Loucy (cell line): ENCODE results near the gene VPS4B.
"Not testable (repeated sequence)": the region's sequence is repeated elsewhere in the genome, so short reads cannot be mapped to it uniquely, and the experiment has no call there.

Source experiments
- H2AFZ ChIP-seq: fragments of 200-600 bp; sonication (generic); 2 replicates; pipeline ENCODE4 v1.6.0; 2016; ENCODE audit warnings: antibody characterized with exemption, mild to moderate bottlenecking, low read length, moderate library complexity
- H3F3A ChIP-seq: fragments of 200-600 bp; 2 replicates; pipeline ENCODE4 v1.6.0; 2016; ENCODE audit warnings: antibody characterized with exemption, low read depth, mild to moderate bottlenecking
- H3K27me3 ChIP-seq: fragments of 200-600 bp; sonication (generic); 2 replicates; pipeline ENCODE4 v1.6.1; 2014; ENCODE audit warnings: low read length, mild to moderate bottlenecking; ENCODE audit not compliant: insufficient read depth, poor library complexity, severe bottlenecking
- H3K36me3 ChIP-seq: fragments of 200-600 bp; sonication (generic); 2 replicates; pipeline ENCODE4 v1.6.1; 2016; ENCODE audit warnings: low read length; ENCODE audit not compliant: insufficient read depth
- H3K4me1 ChIP-seq: fragments of 200-600 bp; sonication (generic); 2 replicates; pipeline ENCODE4 v1.5.1; 2014; ENCODE audit warnings: low read length, mild to moderate bottlenecking; ENCODE audit not compliant: insufficient read depth, poor library complexity, severe bottlenecking
- H3K4me2 ChIP-seq: fragments of 200-600 bp; sonication (generic); 2 replicates; pipeline ENCODE4 v1.6.0; 2014; ENCODE audit warnings: antibody characterized with exemption, low read length, low read depth, mild to moderate bottlenecking; ENCODE audit not compliant: poor library complexity, severe bottlenecking
- H3K4me3 ChIP-seq: fragments of 200-600 bp; sonication (generic); 2 replicates; pipeline ENCODE4 v1.5.1; 2014; ENCODE audit warnings: low read length, mild to moderate bottlenecking, mixed read lengths; ENCODE audit not compliant: poor library complexity, severe bottlenecking
- H3K79me2 ChIP-seq: fragments of 200-600 bp; sonication (generic); 2 replicates; pipeline ENCODE4 v1.6.1; 2014; ENCODE audit warnings: low read length; ENCODE audit not compliant: insufficient read depth
- H3K9ac ChIP-seq: fragments of 200-600 bp; sonication (generic); 2 replicates; pipeline ENCODE4 v1.6.0; 2014; ENCODE audit warnings: mild to moderate bottlenecking, low read depth, low read length, moderate library complexity; ENCODE audit not compliant: poor library complexity, severe bottlenecking
- H3K9me2 ChIP-seq: fragments of 200-600 bp; sonication (generic); replicated peaks from 2 replicates; pipeline ENCODE4 v1.6.1; 2016; ENCODE audit warnings: low read depth, low read length, mixed read lengths
- H3K9me3 ChIP-seq: fragments of 200-600 bp; sonication (generic); 2 replicates; pipeline ENCODE4 v1.6.1; 2014; ENCODE audit warnings: mild to moderate bottlenecking, antibody characterized with exemption, low read length, low read depth; ENCODE audit not compliant: insufficient read depth
- H4K20me1 ChIP-seq: fragments of 200-600 bp; sonication (generic); 2 replicates; pipeline ENCODE4 v1.6.0; 2014; ENCODE audit warnings: antibody characterized with exemption, low read length, mild to moderate bottlenecking; ENCODE audit not compliant: insufficient read depth, poor library complexity, severe bottlenecking
- EZH2phosphoT487 ChIP-seq: fragments of 200-600 bp; IDR thresholded peaks from 2 replicates; pipeline ENCODE4 v1.6.1; 2018; ENCODE audit warnings: antibody characterized with exemption, mild to moderate bottlenecking, moderate library complexity, borderline replicate concordance
- TF ChIP-seq, protein P1 (sequence below): fragments of 200-600 bp; sonication (generic); conservative IDR thresholded peaks from 2 replicates; pipeline ENCODE4 v1.5.1; 2014; ENCODE audit warnings: mild to moderate bottlenecking, antibody characterized with exemption, low read length

Gene VPS4B

DNA sequence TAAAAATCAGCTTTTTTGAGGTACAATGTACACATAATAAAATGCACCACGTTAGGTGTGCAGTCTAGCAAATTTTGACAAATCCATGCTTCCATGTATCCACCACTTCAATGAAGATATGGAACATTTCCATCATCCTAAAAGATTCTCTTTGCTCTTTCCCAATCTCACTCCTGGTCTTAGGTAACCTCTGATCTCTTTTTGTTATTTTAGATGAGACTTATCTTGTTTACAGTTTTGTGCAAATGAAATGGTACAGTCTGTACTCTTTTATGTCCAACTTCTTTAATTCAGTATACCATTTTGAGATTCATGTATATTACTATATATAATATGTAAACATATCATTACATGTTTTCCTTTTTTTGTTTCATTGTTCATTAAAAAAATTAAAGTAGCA, 38.1 kb upstream of the VPS4B start:
- Histone ChIP-seq H3K9ac (no peak overlapping the region), H3K27me3 (no peaks in the 10 kb centered on the region), H3F3A (no peaks in the 10 kb centered on the region), H3K9me2 (no peaks in the 10 kb centered on the region), H3K4me1 (no peaks in the 10 kb centered on the region), H3K4me3 (no peak overlapping the region), H3K36me3 (no peaks in the 10 kb centered on the region), H3K9me3 (no peaks in the 10 kb centered on the region), H2AFZ (no peak overlapping the region), H3K79me2 (no peaks in the 10 kb centered on the region), H4K20me1 (no peaks in the 10 kb centered on the region), H3K4me2 (no peak overlapping the region)
- TF ChIP-seq EZH2phosphoT487, result no peak
- TF ChIP-seq, protein P1, sequence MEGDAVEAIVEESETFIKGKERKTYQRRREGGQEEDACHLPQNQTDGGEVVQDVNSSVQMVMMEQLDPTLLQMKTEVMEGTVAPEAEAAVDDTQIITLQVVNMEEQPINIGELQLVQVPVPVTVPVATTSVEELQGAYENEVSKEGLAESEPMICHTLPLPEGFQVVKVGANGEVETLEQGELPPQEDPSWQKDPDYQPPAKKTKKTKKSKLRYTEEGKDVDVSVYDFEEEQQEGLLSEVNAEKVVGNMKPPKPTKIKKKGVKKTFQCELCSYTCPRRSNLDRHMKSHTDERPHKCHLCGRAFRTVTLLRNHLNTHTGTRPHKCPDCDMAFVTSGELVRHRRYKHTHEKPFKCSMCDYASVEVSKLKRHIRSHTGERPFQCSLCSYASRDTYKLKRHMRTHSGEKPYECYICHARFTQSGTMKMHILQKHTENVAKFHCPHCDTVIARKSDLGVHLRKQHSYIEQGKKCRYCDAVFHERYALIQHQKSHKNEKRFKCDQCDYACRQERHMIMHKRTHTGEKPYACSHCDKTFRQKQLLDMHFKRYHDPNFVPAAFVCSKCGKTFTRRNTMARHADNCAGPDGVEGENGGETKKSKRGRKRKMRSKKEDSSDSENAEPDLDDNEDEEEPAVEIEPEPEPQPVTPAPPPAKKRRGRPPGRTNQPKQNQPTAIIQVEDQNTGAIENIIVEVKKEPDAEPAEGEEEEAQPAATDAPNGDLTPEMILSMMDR, result no peak

DNA sequence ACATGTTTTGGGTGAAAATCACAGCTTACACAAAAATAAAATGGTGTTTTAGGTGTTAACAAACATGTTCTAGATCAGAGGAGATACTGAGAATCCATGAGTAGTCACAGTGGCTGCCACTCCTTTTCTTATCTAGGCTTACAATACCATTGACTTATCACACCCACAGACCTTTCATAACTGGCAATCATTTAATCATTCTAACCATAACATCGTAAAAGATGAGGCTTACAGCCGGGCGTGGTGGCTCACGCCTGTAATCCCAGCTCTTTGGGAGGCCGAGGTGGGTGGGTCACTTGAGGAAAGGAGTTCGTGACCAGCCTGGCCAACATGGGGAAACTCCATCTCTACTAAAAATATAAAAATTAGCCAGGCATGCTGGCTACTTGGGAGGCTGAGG, 35.7 kb upstream of the VPS4B start:
- no peak for TF ChIP-seq EZH2phosphoT487
- TF ChIP-seq, protein P1, result no peak
- H3K4me3 ChIP-seq, result no peak overlapping the region
- peaks cover 3% of the 10 kb centered on the region for H3K4me1 ChIP-seq
- no peak overlapping the region for H3K4me2 ChIP-seq
- H3K9me2 ChIP-seq, result no peaks in the 10 kb centered on the region
- no peaks in the 10 kb centered on the region for H4K20me1 ChIP-seq
- no peaks in the 10 kb centered on the region for H3K79me2 ChIP-seq
- H2AFZ ChIP-seq, result no peak overlapping the region
- no peak overlapping the region for H3K9ac ChIP-seq
- no peaks in the 10 kb centered on the region for H3F3A ChIP-seq
- no peaks in the 10 kb centered on the region for H3K36me3 ChIP-seq
- H3K27me3 ChIP-seq, result no peaks in the 10 kb centered on the region
- no peaks in the 10 kb centered on the region for H3K9me3 ChIP-seq

DNA sequence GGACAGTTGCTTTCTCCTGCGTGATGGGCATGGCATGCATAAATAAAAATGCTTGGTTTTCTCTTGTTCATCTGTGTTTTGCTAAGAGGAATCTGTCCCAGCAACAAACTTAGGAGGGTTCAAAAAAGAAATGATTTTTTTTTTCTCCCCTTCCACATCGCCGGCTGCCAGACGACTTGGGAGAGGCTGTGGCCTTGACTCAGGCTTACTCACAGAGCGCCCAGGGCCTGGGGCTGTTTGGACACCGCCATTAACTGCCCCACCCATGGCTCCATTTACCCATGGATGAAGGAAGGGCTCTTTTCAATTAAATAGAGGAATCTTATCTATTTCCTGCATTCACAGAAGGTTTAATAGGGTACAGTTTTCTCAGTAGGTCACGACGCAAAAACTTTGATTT, 32.2 kb upstream of the VPS4B start:
- no peaks in the 10 kb centered on the region for H3K79me2 ChIP-seq
- no peaks in the 10 kb centered on the region for H4K20me1 ChIP-seq
- no peak for TF ChIP-seq EZH2phosphoT487
- TF ChIP-seq, protein P1, result no peak
- H3K27me3 ChIP-seq, result no peaks in the 10 kb centered on the region
- no peak overlapping the region for H3K4me2 ChIP-seq
- H3K9me2 ChIP-seq, result no peaks in the 10 kb centered on the region
- peaks cover 19% of the 10 kb centered on the region for H3K4me1 ChIP-seq
- H3K36me3 ChIP-seq, result no peaks in the 10 kb centered on the region
- no peaks in the 10 kb centered on the region for H3F3A ChIP-seq
- no peak overlapping the region for H2AFZ ChIP-seq
- H3K9me3 ChIP-seq, result no peaks in the 10 kb centered on the region
- H3K4me3 ChIP-seq, result no peak overlapping the region
- no peak overlapping the region for H3K9ac ChIP-seq

DNA sequence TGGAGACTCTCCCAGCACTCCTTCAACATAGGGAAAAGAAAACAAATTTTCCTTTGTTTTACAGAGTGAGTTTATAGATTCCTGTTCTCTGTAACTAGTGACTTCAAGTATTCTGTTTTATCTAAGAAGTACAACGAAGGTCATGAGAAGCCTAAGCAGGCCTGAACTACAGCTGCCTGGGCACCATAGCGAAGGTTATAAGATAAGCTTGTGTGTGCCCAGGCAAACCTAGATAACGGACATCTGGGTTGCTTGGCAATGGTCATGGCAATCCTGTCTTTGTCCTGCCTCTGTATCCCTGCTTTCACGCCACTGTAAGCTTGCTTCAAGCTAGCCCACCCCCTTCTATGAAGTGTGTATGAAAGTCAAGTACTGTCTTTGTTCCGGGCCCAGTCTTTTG, 30.5 kb upstream of the VPS4B start:
- not testable (repeated sequence) for H3K27me3 ChIP-seq, H3K36me3 ChIP-seq, H4K20me1 ChIP-seq, H3K79me2 ChIP-seq, H3K9ac ChIP-seq, H3F3A ChIP-seq, H3K9me3 ChIP-seq, H3K9me2 ChIP-seq
- peaks cover 19% of the 10 kb centered on the region for H3K4me1 ChIP-seq
- H2AFZ ChIP-seq, result peak overlapping the region; percentile 13
- H3K4me2 ChIP-seq, result peak overlapping the region; percentile 54
- H3K4me3 ChIP-seq, result peak overlapping the region; percentile 3
